NCI-H524 (cell line): Measurements from ENCODE around the gene CACNA1H.
"Not testable (repeated sequence)": the region's sequence is repeated elsewhere in the genome, so short reads cannot be mapped to it uniquely, and the experiment has no call there.

Experiments used
- DNase-seq, 2 experiments: peaks; one replicate each; lab custom pipeline; 2025; lab: John Stamatoyannopoulos, UW

The CACNA1H gene

GRCh38 chr16:1193143-1193824, 40.4 kb downstream of the CACNA1H start:
- DNase-seq: peak; percentile 46 to 72

- no peak for DNase-seq
These were observed 41.1 kb downstream of the CACNA1H start for GRCh38 chr16:1193825-1194581.

GRCh38 chr16:1194665-1195392, 41.9 kb downstream of the CACNA1H start:
- DNase-seq: peak in 1 of 2 experiments; percentile 28

- DNase-seq: no peak
These were observed 42.4 kb downstream of the CACNA1H start for GRCh38 chr16:1195393-1195666.

- no peak for DNase-seq
These were observed 43.6 kb downstream of the CACNA1H start for GRCh38 chr16:1196494-1196893.

- DNase-seq: no peak
These were observed 44.4 kb downstream of the CACNA1H start for GRCh38 chr16:1197237-1197866.

- DNase-seq: no peak
These were observed 45.3 kb downstream of the CACNA1H start for GRCh38 chr16:1198194-1198593.

- DNase-seq: not testable (repeated sequence)
These were observed 45.9 kb downstream of the CACNA1H start for GRCh38 chr16:1198671-1199346.

GRCh38 chr16:1199347-1200013, 46.6 kb downstream of the CACNA1H start:
- no peak for DNase-seq

GRCh38 chr16:1200014-1200627, 47.2 kb downstream of the CACNA1H start:
- DNase-seq: no peak

- no peak for DNase-seq
These were observed 48.5 kb downstream of the CACNA1H start for GRCh38 chr16:1201444-1201843.

GRCh38 chr16:1202274-1202673, 49.4 kb downstream of the CACNA1H start:
- no peak for DNase-seq

- DNase-seq: no peak
These were observed 52.0 kb downstream of the CACNA1H start for GRCh38 chr16:1204933-1205332.

- DNase-seq: no peak
These were observed 53.4 kb downstream of the CACNA1H start for GRCh38 chr16:1206326-1206725.

- DNase-seq: no peak
These were observed 53.9 kb downstream of the CACNA1H start for GRCh38 chr16:1206786-1207185.

GRCh38 chr16:1208239-1208830, 55.4 kb downstream of the CACNA1H start:
- no peak for DNase-seq

- no peak for DNase-seq
These were observed 56.2 kb downstream of the CACNA1H start for GRCh38 chr16:1209081-1209480.

- DNase-seq: no peak
These were observed 57.6 kb downstream of the CACNA1H start for GRCh38 chr16:1210461-1210860.

GRCh38 chr16:1211451-1212268, 58.8 kb downstream of the CACNA1H start:
- no peak for DNase-seq
